Measurements from ENCODE around the gene CD96. TPM values are rescaled to one million over a fixed set of nuclear protein-coding genes. Genes with fewer than 3 reads are reported as not detected.

Gene CD96
- total RNA-seq, 1 experiment from 2014 or later: not detected

DNA sequence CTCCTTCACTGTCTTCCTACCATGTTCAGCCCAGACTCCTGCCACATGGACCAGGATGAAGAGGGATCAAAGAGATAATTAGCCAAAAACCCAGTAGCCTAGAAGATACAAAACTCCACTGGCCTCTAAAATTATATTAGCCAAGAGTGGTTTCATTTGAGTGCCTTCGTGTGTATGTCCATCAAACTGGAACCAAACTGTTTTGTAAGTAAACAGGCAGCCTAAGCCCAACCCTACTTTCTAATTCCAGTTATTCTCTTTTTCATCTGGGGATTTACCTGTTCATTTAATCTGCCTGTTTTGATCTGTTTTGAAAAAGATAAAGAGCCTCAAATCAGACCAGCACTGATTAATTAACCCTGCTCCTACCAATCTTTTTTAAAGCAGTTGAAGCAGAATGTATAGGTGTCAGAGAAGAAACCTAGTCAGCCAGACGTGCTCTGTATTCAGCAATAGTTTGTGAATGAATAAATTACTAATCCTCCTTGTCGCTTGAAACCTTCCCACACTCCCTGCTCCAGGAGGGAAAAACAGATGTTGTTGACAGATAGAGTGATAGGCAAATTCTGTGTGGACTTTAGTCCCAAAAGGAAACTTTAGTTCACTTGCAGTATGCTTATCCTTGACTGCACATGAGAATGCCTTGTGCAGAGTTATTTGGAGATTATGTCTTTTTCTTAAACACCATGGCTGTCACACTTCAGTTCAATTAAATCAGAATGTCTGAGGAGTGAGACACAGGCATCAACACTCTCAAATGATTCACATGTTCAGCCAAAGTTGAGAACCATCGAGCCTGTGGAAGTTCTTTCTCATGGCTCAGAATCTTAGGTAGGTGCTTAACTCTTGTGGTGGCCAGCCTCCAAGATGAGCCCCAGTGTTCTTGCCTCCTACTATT is 108.6 kb downstream of the CD96 start:
- H4K91ac ChIP-seq (ENCODE audit: insufficient read length, low read depth, low read length): no peak overlapping the region
- no peak overlapping the region for H3K4me2 ChIP-seq (ENCODE audit: insufficient read depth, insufficient read length, low read length)
- no peak overlapping the region for H3K4ac ChIP-seq (ENCODE audit: low read depth, low read length)
- no peak overlapping the region for H2BK12ac ChIP-seq (ENCODE audit: insufficient read length, low read depth, low read length)
- DNase-seq: no peak
- Mint-ChIP-seq H3K4me1 (peaks cover 14 to 21% of the 10 kb centered on the region in 2 experiments), H3K4me3 (no peak overlapping the region), H3K36me3 (ENCODE audit: insufficient read depth in 1 of 3, low read depth in 3 of 3) (no peaks in the 10 kb centered on the region), H3K27me3 (ENCODE audit: low read depth) (no peaks in the 10 kb centered on the region), H3K9me3 (no peaks in the 10 kb centered on the region), H3K27ac (no peak overlapping the region; a peak in 1 of 7 replicates)
- no peak overlapping the region for H3T11ph ChIP-seq (ENCODE audit: low read length)
- no peaks in the 10 kb centered on the region for H3K79me1 ChIP-seq (ENCODE audit: insufficient read depth, low read depth, low read length, poor library complexity, severe bottlenecking)
- H3K9ac ChIP-seq (ENCODE audit: extremely low read depth, insufficient read length, low read length): no peak overlapping the region
- no peaks in the 10 kb centered on the region for H3K23me2 ChIP-seq (ENCODE audit: insufficient read length, low read depth, low read length, poor library complexity, severe bottlenecking)
- H3K14ac ChIP-seq (ENCODE audit: insufficient read depth, low read length): no peak overlapping the region
- H3K27me3 ChIP-seq (ENCODE audit: insufficient read depth, low read length): no peaks in the 10 kb centered on the region
- no peak overlapping the region for H4K8ac ChIP-seq (replicated peaks; ENCODE audit: insufficient read length, low read depth, low read length)
- H2BK5ac ChIP-seq (ENCODE audit: insufficient read length, low read length): no peak overlapping the region
- H2BK120ac ChIP-seq (ENCODE audit: low read depth, low read length, poor library complexity, severe bottlenecking): no peak overlapping the region
- no peak overlapping the region for H2BK20ac ChIP-seq (ENCODE audit: low read depth, low read length, poor library complexity, severe bottlenecking)
- H3K4me1 ChIP-seq (ENCODE audit: insufficient read depth, low read length): peaks cover 3% of the 10 kb centered on the region
- H3K27ac ChIP-seq (ENCODE audit: insufficient read length, low read depth, low read length): no peak overlapping the region
- H3K18ac ChIP-seq (ENCODE audit: insufficient read length, low read depth, low read length): no peak overlapping the region
- H4K20me1 ChIP-seq (ENCODE audit: control insufficient read depth, insufficient read depth, insufficient read length): no peaks in the 10 kb centered on the region
- H3K56ac ChIP-seq (ENCODE audit: insufficient read length, low read depth, low read length): no peak overlapping the region
- H3K9me3 ChIP-seq (ENCODE audit: control insufficient read depth, low read depth, low read length): no peaks in the 10 kb centered on the region
- H3K23ac ChIP-seq (ENCODE audit: insufficient read length, low read depth, low read length): no peak overlapping the region
- H4K5ac ChIP-seq (ENCODE audit: insufficient read length, low read depth, low read length): no peak overlapping the region
- H2BK15ac ChIP-seq (ENCODE audit: low read depth, low read length): no peak overlapping the region
- TF ChIP-seq, protein P1, sequence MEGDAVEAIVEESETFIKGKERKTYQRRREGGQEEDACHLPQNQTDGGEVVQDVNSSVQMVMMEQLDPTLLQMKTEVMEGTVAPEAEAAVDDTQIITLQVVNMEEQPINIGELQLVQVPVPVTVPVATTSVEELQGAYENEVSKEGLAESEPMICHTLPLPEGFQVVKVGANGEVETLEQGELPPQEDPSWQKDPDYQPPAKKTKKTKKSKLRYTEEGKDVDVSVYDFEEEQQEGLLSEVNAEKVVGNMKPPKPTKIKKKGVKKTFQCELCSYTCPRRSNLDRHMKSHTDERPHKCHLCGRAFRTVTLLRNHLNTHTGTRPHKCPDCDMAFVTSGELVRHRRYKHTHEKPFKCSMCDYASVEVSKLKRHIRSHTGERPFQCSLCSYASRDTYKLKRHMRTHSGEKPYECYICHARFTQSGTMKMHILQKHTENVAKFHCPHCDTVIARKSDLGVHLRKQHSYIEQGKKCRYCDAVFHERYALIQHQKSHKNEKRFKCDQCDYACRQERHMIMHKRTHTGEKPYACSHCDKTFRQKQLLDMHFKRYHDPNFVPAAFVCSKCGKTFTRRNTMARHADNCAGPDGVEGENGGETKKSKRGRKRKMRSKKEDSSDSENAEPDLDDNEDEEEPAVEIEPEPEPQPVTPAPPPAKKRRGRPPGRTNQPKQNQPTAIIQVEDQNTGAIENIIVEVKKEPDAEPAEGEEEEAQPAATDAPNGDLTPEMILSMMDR (conservative IDR thresholded peaks at IDR 0.05): no peak
- no CpG with 5 or more reads among the region's 4 CpGs for whole genome bisulfite sequencing (ENCODE audit: extremely low coverage, insufficient read length, low lambda C conversion rate)
- no peak overlapping the region for H2AFZ ChIP-seq (ENCODE audit: low read length)
- H3K79me2 ChIP-seq (ENCODE audit: insufficient read depth, low read length): no peaks in the 10 kb centered on the region
- H2AK5ac ChIP-seq (ENCODE audit: insufficient read length, low read length): no peak overlapping the region
